ENCODE results near the gene DNAJC3. TPM values are rescaled to one million over a fixed set of nuclear protein-coding genes. Genes with fewer than 3 reads are reported as not detected.

The DNAJC3 gene
- total RNA-seq, 1 experiment from 2014 or later: 21.2 TPM

- Histone ChIP-seq H3K14ac (ENCODE audit: insufficient read depth, low read length) (no peak overlapping the region), H2BK12ac (ENCODE audit: insufficient read length, low read depth, low read length) (no peak overlapping the region), H4K5ac (ENCODE audit: insufficient read length, low read depth, low read length) (no peak overlapping the region), H2BK120ac (ENCODE audit: low read depth, low read length, poor library complexity, severe bottlenecking) (no peak overlapping the region), H3K4me2 (ENCODE audit: insufficient read depth, insufficient read length, low read length) (no peak overlapping the region), H4K8ac (replicated peaks; ENCODE audit: insufficient read length, low read depth, low read length) (no peak overlapping the region), H2BK15ac (ENCODE audit: low read depth, low read length) (no peak overlapping the region), H2BK20ac (ENCODE audit: low read depth, low read length, poor library complexity, severe bottlenecking) (no peak overlapping the region), H2AK5ac (ENCODE audit: insufficient read length, low read length) (no peak overlapping the region), H3K79me1 (ENCODE audit: insufficient read depth, low read depth, low read length, poor library complexity, severe bottlenecking) (no peaks in the 10 kb centered on the region), H4K20me1 (ENCODE audit: control insufficient read depth, insufficient read depth, insufficient read length) (no peaks in the 10 kb centered on the region), H3K9ac (ENCODE audit: extremely low read depth, insufficient read length, low read length) (no peak overlapping the region), H3T11ph (ENCODE audit: low read length) (no peak overlapping the region), H3K23ac (ENCODE audit: insufficient read length, low read depth, low read length) (no peak overlapping the region), H3K23me2 (ENCODE audit: insufficient read length, low read depth, low read length, poor library complexity, severe bottlenecking) (no peaks in the 10 kb centered on the region), H3K27ac (ENCODE audit: insufficient read length, low read depth, low read length) (no peak overlapping the region), H3K9me3 (ENCODE audit: control insufficient read depth, low read depth, low read length) (no peaks in the 10 kb centered on the region), H2BK5ac (ENCODE audit: insufficient read length, low read length) (no peak overlapping the region), H3K18ac (ENCODE audit: insufficient read length, low read depth, low read length) (no peak overlapping the region), H3K56ac (ENCODE audit: insufficient read length, low read depth, low read length) (no peak overlapping the region), H3K4me1 (ENCODE audit: insufficient read depth, low read length) (no peaks in the 10 kb centered on the region), H3K27me3 (ENCODE audit: insufficient read depth, low read length) (no peaks in the 10 kb centered on the region), H3K79me2 (ENCODE audit: insufficient read depth, low read length) (no peaks in the 10 kb centered on the region), H3K4ac (ENCODE audit: low read depth, low read length) (no peak overlapping the region), H2AFZ (ENCODE audit: low read length) (no peak overlapping the region), H4K91ac (ENCODE audit: insufficient read length, low read depth, low read length) (no peak overlapping the region)
- no peak overlapping the region for H3K27ac Mint-ChIP-seq
- H3K4me3 Mint-ChIP-seq: no peak overlapping the region
- TF ChIP-seq, protein P1, sequence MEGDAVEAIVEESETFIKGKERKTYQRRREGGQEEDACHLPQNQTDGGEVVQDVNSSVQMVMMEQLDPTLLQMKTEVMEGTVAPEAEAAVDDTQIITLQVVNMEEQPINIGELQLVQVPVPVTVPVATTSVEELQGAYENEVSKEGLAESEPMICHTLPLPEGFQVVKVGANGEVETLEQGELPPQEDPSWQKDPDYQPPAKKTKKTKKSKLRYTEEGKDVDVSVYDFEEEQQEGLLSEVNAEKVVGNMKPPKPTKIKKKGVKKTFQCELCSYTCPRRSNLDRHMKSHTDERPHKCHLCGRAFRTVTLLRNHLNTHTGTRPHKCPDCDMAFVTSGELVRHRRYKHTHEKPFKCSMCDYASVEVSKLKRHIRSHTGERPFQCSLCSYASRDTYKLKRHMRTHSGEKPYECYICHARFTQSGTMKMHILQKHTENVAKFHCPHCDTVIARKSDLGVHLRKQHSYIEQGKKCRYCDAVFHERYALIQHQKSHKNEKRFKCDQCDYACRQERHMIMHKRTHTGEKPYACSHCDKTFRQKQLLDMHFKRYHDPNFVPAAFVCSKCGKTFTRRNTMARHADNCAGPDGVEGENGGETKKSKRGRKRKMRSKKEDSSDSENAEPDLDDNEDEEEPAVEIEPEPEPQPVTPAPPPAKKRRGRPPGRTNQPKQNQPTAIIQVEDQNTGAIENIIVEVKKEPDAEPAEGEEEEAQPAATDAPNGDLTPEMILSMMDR (conservative IDR thresholded peaks at IDR 0.05): no peak
- H3K4me1 Mint-ChIP-seq: peaks cover 5% of the 10 kb centered on the region in 2 experiments; a peak in 3 of 4 replicates
- H3K27me3 Mint-ChIP-seq (ENCODE audit: low read depth): no peaks in the 10 kb centered on the region
- DNase-seq: no peak
- no CpG with 5 or more reads among the region's 3 CpGs for WGBS (ENCODE audit: extremely low coverage, insufficient read length, low lambda C conversion rate)
- peaks cover 17 to 27% (median 23%) of the 10 kb centered on the region in 3 experiments for H3K36me3 Mint-ChIP-seq (ENCODE audit: insufficient read depth in 1 of 3, low read depth in 3 of 3)
- no peaks in the 10 kb centered on the region; a peak in 2 of 5 replicates for H3K9me3 Mint-ChIP-seq
Measured at GRCh38 chr13:95714142-95714832, 37.3 kb downstream of the DNAJC3 start.

Measured in H9 (cell line).